Smooth muscle cell of the coronary artery (primary cell): ENCODE data around the gene NDUFA6. TPM values are rescaled to one million over a fixed set of nuclear protein-coding genes. Genes with fewer than 3 reads are reported as not detected.

Experiments used
- total RNA-seq: library from RNA; depleted of rRNA; stranded (reverse); fragments of >200 nt; gene quantifications from 2 replicates; pipeline ENCODE4 v1.2.3, GENCODE V29; 2014; ENCODE audit warnings: low replicate concordance

Gene NDUFA6
- total RNA-seq, result 61.3 and 63.1 TPM in 2 replicates

DNA sequence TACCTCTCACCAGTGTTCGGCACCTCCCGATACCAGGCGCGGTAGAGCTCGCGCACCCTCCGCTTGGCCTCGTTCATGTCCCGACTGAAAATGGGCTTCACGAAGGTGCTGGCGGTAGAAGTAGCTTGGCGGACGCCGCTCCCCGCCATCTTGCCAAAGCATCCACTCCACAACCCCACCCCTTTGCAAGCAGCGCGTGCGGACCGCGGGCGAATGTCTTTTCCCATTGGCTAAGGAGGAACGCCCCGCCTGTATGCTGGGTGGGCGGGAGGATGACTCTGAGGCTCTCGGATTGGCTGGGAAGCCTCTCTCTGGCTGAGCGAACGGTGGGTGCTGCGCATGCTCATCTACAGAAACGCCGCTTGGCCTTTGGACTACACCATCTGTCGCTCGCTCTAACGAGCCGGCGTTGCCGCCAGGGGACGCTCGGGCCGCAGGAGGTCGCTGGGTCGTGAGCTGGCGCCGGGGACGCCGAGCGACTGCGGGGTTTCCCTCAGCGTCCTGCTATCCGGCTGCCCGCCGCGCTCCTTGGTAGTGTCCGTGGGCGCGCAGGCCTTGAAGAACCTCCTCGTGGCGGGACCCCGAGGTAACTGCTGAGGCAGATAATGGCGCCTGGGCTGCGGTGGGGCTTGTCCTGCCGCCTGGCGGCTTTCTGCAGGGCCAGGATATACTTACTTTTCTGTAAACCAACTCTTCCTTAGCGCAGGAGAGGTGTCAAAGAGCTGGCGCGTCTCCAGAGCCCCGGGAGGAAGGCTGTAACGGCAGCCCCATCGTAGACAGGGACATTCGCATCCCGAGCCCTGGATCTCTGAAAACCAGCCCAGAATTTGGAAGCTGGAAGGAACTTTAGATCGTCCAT, at the start of gene NDUFA6:
Gene NDUFA6 (minus strand): TSS at position 177 of the 859 bp plus-strand sequence. CDS start 28 bp downstream, at position 149.

DNA sequence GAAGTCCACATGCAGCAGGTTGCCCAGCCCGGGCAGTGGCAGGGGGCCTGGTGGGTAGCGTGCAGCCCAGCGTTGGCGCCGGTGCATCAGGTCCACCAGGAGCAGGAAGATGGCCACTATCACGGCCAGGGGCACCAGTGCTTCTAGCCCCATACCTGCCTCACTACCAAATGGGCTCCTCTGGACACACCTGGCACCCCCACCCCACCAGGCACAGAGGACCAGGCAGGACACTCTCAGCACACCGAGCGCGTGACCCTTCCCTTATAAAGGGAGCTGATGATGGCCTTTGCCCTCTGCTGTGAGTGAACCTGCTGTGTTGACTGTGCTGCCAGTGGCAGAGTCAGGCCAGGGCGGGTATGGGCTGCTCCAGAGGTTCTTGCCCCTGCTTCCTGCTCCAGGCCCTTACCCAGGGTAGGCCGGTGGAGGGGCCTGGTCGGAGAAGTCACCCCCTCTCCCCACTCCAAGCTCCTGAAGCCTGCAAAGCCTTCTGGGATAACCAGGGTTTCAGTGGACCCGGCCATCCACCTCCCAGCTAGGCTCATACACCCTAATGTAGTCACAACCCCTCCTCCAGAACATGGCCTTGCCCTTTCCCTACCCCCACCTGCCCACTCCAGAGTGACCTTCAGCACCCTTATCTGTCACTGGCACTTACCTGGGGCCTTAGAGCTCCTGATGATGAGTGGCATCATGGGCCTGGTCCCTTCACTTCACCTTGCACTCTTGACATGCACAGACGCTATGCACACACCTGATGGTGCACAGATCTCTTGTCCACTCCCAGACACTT, 40.3 kb upstream of the NDUFA6 start, which contains the start of gene CYP2D6:
Gene CYP2D6 (minus strand): TSS at position 172 of the 793 bp plus-strand sequence. CDS start 19 bp downstream, at position 153.

DNA sequence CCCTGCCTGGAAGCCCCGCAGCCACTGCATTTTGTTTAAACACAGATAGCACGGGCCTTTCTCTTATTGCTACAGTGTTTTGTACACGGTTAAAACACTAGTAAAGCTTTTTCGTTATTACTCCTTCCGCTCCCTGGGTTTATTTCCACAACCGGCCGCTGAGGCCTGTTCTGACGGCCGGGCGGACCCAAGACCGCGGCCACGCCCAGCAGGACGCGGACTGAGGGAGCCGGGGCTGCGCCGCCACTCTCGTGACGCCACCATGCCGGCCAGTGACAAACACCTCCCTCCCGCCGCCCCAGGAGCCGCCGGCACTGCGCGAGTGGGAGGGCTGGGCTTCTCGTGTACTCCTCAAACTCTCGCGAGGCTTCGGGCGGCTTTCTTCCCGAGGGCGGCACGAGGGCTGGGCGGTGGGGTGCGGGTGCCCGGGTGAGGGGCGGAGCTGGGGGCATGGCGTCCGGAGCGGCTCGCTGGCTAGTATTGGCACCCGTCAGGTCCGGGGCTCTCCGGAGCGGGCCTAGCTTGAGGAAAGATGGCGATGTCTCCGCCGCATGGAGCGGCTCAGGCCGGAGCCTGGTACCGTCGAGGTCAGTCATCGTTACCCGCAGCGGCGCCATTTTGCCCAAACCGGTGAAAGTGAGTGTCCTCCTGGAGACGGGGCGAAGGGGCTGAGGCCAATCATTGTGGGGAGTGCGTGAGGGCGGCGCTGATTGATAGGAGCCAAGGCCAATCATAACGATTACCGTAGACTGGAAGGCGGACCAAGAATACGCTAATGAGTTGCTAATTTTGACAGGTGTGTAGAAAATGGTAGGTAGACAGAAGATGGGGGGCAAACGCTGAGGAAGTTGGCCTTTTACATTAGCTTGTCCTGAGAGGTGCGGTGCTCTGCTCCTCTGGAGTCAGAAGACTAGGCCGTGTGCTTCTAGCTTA, 11.0 kb downstream of the NDUFA6 start, which contains the start of gene SMDT1:
Gene SMDT1 (plus strand): TSS at position 382 of the 933 bp plus-strand sequence. CDS start 69 bp downstream, at position 451.

DNA sequence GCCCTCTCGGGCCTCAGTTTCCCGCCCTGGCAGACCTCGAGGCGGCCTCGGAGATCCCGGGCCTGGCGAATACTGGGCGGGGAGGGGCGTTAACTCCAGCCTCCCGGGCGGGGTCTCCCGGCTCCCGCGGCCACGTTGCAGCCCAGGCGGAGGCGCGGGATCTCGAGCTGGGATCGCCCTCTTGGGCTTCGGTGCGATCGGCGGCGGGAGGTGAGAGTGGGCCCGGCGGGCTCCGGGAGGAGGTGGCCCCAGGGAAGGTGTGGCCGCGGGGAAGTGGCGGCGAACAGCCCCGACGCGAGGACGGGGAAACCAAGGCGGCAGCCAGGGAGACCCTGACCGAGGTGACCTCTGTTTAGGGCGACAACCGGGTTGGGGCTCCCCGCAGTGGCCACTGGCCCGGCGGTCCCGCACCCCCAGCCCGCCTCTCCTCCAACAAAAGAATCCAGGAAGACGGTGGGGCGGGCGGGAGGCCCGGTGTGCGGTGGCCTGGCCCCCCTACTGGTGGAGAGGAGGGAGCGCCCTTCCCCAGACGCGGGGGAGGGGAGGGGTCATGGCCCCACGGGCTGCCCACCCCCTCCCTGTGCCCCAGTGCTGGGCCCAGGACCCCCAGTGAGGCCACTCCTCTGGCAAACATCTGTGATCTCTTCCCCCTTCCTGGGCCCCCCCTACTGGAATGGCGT, 16.3 kb downstream of the NDUFA6 start, which contains the start of gene PHETA2:
Gene PHETA2 (plus strand): TSS at position 117 of the 680 bp plus-strand sequence. CDS start 3,046 bp downstream, outside the sequence.

DNA sequence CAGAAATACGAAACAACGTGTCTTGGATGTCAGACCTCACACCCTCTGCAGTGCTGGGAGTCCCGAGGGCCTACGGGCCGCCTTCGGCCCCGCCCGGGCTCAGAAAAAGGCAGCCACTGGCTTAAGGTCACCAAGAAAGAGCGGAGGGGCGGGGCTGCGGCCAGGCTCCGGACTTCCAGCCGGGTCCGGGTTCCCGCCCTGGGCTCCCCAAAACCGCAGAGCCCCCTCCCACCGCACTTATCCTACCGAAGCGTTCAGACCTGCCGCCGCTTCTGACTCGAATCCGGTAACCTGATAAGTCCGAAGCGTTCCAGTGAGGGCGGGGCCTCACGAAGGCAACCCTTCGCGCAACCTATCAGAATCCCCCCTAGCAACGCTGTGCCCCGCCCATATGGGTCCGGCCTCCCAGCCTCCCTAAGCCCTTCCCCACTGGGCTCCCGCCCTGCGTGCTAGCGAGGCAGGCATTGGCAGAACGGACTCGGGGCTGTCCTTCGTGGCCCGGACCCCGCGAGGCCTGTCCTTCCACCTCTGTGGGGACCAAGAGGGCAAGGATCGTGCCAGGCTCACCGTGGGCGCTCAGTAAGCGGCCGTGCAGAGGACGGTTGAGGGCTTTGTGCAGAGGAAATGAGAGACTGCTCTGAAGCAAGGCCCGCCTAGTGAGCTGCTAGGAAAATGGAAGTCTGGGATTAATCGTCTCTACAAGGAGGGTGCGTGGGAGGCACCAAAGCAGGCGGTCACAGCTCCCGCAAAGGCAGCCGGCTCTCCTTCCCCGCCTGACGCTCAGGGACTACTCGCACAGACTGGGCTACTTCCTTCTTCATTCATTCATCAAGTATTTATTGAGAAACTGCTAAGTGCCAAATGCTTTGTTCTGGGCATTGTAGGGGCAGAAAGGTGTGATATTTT, 19.8 kb downstream of the NDUFA6 start, which contains the start of gene NAGA:
Gene NAGA (minus strand): TSS at position 296 of the 906 bp plus-strand sequence. CDS start 515 bp downstream, outside the sequence.

Other genes starting within 250 kb of the NDUFA6 start
- not detected in 2 replicates for gene SHISA8, start 175.7 kb downstream of the NDUFA6 start, total RNA-seq
- gene TNFRSF13C, start 164.0 kb downstream of the NDUFA6 start, total RNA-seq, result not detected in 2 replicates
- gene CENPM, start 143.6 kb downstream of the NDUFA6 start, total RNA-seq, result 0.70 and 9.2 TPM in 2 replicates
- gene SEPTIN3, start 121.3 kb downstream of the NDUFA6 start, total RNA-seq, result 0.35 TPM in 1 of 2 replicates, not detected in the other
- gene WBP2NL, start 92.0 kb downstream of the NDUFA6 start, total RNA-seq, result 0.23 and 0.30 TPM in 2 replicates
- 27.2 and 38.3 TPM in 2 replicates for gene NAGA, start 20.0 kb downstream of the NDUFA6 start, total RNA-seq
- 11.6 and 19.4 TPM in 2 replicates for gene PHETA2, start 16.5 kb downstream of the NDUFA6 start, total RNA-seq
- gene SMDT1, start 11.1 kb downstream of the NDUFA6 start, total RNA-seq, result 7.8 and 16.8 TPM in 2 replicates
- gene CYP2D6, start 40.0 kb upstream of the NDUFA6 start, total RNA-seq, result 0.12 and 0.15 TPM in 2 replicates
- gene TCF20, start 179.9 kb upstream of the NDUFA6 start, total RNA-seq, result 14.5 and 15.6 TPM in 2 replicates